ENCODE measurements around the gene ETS1.

Gene ETS1

DNA sequence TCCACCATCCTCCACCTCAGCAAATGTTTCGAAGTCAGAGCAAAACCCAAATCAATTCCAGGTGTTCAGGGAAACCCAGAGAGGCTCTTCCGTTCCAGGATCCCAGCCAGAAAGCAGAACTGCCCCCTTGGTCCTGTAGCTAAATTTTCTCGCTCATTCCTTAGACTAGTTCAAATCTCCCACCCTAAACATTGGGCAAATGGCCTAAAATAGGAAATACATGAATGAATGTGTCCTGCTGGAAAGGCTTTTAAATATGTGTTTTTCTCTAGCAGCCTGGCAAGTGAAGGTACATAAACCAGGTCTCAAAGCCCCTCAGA, 89.6 kb downstream of the ETS1 start:
- DNase-seq: no peak

DNA sequence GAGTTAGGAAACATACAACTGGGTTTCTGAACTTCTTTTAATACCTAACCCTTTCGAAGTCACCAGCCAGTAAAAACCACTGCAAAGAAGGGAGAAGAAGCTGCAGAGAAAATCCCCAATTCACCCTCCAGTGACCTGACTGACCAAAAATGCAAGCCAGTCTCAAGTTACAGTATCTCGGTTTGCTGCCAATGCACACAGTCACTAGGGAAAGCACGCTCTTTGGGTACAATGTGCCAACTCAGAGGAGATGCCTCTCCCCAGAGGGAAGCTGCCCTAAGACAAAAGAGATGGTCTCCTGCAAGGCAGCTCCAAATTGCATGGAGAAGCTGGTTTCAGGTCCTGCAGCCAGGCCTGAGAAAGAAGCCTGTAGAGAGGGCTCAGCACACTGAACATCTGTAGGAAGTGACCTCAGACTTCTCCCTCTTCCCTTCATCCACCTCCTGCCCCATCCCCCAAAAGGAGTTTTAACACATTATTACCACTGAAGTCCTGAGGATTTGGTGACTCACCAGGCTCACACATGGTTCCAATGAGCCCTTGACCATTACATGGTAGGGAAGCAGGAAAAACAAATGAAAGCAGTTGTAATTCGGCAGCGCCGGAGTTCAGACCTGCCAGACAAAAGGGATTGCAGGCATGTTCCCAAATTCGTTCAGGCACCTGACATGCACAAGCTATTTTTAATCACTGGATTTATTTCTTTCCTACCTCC, 90.1 kb downstream of the ETS1 start:
- no peak for DNase-seq

DNA sequence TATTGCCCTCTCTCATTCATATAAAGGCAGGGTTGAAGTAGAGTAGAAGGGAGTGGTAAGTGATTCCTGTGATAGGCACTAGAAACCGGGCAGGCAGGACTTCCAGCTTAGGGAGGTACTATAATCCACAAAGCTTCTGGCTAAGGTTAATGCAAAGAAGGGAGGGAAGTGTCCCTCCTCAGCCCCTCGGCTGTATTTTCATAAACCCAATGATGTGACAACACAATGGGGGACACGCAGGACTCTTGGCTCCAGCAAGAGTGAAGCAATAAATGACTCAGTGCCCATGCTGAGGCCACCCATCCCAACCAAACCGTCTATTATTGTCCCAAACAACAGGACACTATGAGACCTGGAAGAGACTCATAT, 90.7 kb downstream of the ETS1 start:
- DNase-seq: no peak

DNA sequence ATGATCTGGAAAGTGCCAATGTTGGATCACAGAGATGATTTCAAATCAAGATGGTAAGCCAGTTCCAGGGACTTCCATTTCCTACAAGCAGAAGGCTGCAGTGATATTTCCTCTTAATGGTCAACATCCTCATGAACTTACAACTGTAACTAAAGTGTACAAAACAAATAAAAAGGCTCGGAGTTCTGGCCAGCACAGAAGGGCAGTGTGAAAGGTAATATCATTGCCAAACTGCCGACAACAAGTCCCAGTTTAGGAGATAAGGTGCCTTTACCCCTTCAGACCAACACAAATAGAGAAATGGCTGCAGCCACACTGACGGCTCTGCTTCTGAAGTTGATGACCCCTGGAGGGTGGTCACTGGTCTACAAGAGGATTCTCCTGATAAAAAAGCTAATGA, 91.1 kb downstream of the ETS1 start:
- DNase-seq: no peak

DNA sequence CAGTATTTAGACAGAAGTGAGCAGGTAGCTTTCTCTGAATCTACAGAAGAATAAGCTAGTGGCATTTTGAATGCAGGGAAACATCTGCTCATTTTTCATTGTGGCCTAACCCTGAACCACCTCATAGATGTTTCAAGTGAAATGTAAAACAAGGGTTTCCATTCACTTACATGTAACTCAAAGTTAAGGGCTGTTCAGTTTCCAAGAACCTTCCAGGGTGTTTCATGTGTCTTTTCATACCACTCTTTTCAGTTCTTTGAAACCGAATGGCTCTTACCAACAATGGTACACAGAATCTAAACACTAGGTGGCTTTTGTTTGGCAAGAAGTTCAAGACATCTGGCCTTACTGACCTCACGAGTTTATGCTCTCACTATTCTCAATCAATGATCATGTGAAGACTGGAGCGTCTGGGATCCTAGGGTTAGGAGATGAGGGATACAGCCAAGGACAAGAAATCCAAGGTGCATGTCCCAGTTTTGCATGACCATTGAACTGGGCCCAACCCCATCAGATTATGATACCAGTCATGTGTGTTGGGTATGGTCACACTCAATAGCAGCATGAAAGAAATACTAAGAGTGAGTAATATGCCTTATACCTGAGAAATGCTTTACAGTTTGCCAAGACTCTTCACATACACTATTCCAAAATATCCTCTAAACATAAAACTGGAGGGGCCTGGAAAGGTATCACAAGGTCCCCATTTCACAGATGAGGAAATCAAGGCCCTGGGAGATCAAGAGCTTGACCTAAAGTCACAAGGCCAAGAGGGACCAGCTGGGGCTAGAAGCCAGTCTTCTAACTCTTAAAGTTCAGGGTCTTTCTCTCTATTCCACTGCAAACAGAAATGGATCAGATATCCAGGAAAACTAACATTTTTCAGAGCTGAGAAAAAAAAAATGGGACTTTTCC, 92.7 kb downstream of the ETS1 start:
- no peak for DNase-seq

DNA sequence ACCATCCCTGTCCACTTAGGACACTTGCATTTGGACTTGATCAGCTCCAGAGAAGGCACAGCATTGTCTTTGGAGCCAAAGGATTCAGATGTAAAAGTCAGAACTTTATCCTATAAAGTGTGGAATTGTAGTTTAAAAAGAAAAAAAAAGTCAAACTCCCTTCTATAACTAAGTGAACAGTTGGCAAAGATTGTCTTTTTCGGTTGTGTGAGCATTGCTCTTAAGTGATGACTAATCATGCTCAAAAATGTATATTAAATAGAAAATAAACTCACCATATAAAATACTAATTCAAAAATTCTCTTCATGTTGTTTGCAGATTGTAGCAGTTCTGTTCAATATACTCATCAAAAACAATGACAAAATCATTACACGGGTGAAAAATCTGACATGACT, 93.8 kb downstream of the ETS1 start:
- no peak for DNase-seq

DNA sequence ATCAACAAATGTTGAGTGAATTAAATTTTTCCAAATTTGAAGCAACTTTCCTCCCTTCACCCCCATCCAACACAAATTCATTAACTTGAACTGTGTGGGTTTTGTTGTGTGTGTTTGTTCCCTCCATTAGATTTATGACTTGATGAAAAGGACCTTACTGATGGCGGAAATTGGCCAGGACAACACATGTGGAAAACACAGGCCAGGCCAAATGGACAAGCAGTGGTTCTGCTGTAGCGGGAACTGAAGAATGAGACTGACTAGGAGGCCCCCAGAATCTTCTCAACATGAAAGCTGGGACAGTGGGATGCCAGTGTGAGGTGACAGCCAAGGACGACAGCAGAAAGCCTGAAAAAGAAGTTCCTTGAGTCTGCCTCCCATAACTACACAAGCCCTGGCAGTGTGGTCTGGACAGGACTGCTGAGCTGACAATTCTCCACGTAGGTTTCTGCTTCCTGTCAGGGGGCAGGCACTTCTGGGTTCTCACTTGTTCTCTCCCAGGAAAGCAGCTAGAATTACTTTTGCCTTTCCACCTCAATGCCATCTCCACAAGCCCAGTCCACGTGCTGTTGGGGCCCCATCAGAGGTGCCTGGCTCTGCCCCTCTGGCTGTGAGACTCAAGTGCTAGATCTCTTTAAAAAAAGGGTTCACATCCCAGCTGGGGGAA, 94.3 kb downstream of the ETS1 start:
- no peak for DNase-seq

DNA sequence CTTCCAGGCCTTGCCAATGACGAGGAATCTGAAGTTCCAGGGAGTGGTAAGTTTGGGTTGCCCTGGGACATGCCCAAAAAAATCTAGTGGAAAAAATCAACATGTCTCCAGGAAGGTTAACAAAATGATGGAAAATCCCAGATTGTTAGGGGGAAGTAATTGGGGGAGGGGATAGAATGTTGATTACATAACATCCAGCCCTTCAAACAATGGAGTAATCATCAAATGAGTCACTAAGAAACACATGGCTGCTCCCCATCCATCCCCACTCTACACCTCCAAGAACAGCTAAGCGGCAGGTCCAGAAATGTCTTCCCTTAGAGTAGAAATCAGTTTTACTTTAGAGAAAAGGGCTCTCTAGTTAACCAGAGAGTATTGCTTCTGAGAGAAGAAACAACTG, 94.9 kb downstream of the ETS1 start:
- DNase-seq: no peak

DNA sequence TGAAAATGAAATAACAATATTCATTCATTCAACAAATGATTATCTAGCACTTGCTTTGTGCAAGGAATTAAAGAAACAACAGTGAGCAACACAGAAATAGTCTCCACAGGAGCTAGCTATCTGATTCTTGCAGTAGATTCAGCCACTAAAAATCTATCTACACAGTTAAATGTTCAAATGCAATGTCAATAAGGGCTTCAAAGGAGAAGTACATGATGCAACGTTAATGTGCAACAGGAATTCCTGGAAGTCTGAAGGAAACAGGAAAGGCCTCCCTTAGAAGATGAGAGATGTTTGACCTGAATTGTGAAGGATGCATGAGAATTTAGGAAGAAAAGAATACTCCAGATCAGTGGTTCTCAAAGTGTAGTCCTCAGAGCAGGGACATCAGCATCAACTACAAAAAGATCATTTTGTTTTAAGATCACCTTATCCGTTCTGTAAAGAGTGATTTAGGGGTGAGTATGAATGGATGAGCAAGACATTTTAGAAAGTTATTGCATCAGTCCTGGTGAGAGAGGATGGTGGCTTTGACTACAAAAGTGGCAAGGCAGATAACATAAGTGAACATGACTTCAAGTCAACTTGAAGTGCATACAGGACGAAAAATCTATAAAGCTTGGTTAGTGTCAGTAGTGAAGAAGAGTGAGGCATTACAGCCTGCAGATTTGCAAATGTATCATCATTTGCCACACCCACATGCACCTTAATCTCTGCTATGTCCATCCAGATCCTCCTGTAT, 96.0 kb downstream of the ETS1 start:
- DNase-seq: no peak

DNA sequence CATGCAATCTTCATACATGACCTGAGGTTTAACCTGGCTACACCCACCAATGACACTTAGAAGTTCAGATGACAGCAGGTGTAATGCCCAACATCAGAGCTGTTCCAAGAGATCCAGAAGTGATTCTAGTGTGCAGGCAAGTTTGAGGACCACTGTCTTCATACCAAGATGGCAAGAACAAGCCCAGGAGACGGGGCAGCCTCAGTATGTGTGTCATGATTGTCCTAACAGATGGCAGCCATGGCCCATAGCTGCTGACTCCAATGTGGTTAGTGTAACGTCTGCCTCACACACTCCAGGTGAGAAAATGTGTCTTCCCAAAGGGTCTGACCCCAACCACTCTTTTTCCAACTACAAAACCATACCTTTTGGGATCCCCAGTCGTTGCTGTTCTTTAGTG, 97.3 kb downstream of the ETS1 start:
- no peak for DNase-seq

DNA sequence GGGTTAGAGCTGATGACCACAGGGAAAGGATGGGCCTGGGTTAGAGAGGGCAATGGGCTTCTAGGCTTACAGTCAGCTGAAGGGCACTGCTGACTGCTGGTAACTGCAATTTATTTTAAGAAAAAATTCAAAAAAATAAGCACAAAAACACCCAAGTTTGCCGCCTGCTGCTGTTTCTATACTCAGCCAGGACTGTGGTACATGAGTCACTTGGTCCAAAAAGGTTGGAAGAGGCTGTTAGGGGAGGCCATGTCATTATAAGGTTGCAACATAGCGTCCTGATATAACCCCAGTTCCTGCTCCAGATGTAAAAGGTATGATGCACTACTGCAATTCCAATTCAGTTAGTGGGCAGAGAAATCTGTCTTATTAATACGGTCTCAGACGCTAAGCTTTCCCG, 98.9 kb downstream of the ETS1 start:
- no peak for DNase-seq

DNA sequence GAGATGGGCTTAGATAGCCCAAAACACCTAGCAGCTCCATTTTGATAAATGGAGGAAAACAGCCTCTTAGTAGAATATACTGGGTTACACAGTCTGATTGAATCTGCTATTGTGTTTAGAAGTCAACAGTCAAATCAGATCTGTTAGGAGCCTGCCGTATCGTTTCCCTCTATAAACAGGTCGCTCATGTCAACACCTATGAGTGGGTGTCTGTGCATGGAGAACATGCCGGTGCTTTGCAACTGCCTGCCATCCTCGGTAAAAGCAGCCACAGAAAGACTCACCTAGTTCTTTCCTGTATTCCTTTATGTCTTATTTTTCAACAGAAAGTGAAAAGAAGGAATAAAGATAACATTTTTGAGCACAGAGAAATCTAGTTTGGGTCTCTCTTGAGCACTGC, 99.4 kb downstream of the ETS1 start:
- DNase-seq: no peak

DNA sequence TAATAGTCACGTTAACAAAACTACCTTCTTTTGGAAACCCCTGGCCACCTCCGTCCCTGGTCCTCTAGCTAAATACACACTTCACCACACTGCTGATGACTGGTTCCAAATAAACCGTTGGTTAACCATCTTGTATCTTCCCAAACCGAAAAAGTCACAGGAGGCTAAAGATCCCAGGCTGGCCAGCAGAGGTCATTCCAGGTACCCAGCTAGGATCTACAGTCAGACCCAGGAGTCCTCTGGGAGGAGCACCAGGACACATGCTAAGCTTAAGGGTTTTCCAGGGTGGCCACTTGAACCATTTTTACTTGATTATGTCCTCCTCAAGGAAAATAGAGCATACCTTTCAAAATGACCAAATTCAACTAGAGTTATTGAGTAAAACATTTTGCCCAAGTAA, 103.2 kb downstream of the ETS1 start:
- DNase-seq: no peak

DNA sequence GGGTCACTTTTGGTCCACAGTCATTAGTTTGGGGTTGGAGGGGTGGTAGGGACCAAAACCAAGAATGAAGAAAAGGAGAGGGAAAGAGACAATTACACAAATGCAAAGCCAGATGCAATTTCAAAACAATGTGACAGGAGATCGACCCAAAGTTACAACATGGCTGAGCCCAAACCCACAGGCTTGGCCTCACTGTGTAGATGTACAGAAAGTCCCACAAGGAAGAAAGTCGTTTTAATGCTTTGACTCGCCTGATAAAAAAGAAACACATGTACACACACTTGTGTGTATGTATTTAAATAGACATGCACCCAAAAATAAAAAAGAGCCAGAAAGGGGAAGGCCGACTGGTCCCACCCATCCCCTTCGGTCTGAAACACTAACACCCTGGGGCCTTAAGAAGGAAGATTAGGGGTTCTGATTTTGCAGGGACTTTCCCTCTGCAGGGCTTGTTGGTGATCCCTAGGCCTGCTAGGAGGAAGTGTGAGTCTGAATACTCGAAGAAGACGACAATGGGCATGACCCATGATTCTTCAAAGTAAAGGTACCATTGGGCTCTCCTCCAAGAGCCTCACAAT, 104.1 kb downstream of the ETS1 start:
- no peak for DNase-seq

DNA sequence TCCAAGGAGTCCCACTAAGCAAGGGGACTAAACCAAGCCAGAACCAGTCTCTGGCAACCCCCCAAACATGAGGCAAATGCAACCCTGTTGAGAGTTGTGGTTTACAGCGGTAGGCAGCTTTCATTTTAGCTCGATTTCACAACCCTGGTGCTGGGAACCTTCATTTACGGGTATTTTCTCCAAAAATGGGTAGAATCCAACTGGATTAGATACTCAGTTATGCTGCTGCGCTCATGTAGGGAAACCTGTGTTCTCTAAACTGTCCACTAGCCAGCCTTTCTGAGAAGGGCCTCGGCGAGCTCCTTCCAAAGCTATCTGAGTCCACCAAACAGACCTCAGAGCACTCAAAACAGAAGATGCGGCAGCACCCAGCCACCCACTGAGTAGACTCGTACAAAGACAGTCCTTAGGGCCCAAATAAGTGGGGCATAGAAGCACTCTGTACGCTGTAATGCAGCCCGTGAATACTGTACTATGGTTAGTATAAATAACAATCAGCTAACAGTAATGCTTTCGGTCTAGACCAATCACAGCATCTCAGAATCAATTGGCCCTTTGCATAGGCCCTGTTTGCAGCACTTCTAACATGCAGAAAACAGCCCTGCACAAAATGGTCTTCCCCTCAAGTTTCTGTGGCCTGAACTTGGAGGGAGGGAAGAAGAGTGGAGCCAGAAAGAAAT, 104.7 kb downstream of the ETS1 start:
- no peak for DNase-seq

DNA sequence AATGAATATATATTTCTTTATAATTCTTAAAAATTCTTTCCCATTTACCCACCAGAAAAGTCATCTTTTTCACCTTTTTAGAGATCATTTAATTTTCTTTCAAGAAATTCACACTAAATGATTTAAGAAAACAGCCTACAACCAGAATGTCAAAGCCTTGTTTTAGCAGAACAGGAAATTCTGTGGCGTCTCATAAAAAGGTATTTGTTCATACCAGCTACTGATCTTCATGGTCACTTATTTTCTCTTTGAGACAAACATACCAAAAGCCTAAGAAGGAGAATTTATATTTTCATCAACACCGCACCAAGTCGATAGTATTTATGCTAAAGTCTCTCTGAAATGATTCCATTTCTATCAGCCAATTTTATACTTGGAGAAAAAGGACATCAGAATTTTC, 105.3 kb downstream of the ETS1 start:
- DNase-seq: no peak

DNA sequence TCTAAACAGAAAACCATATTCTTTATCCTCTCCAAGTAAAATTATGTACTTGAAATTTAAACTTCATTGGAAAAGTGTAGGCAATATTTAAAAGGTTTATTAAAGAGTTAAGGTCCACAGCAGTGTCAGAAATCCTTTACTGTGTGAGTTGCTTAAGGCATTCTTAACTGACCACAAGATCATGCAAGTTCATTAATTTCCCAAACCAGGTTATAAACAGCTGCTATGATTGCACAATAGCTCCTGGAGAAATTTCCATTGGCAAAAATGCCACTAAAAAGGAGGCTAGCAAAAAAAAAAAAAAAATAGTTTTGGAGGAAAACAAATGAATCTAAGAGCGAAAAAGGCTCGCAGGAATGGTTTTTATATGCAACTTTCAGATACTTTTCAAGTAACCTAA, 106.2 kb downstream of the ETS1 start:
- DNase-seq: no peak

DNA sequence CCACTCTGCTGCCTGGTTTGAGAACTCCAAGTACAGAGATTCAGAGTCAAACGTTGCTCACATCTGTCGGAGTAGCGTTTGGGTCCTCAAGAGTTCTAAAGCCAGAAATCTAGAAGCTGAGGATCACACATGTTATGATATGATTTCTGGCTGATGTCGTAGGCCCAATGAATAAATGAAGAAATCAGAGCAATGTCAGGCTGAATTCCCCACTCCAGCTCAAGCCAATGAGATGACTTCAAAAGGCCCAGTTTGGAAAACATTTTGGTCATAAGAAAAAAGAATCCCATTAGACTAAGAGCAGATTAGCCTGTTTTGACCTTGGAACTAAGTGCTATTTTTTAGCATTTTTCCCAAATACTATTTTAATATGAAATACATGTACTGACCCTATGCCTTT, 106.7 kb downstream of the ETS1 start:
- no peak for DNase-seq

DNA sequence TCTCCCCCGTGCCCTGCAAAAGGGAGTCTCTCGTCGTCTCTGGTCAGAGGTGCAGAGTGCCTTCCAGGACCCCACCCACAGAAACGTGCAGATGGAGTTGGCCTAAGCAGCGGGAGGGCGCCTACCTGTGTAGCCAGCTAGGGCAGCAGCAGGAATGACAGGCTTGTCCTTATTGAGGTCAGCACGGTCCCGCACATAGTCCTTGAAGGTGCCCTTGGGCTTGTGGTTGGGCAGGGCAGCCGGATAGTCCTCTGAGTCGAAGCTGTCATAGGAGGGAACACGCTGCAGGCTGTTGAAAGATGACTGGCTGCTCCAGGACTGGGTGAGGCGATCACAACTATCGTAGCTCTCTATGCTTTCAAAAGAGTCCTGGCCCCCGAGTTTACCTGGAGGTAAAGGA, 107.3 kb downstream of the ETS1 start:
- no peak for DNase-seq

DNA sequence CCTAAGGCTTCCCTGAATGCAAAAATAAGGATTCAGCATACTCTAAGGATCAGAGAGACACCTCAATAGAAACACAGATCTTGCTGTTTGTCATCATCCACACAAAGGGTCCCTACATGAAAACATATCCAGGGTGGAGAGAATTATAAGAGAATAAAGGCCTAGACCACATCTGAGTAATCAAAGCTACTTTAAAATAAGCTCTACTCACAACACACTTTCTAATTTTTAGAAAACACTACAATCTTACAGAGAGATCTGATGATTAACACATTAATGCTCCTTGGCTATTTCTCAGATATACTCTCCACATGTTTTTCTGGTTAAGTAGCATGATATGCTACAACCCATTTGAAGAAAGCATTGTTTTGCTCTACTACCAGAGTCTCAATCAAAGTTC, 108.2 kb downstream of the ETS1 start:
- DNase-seq: no peak

DNA sequence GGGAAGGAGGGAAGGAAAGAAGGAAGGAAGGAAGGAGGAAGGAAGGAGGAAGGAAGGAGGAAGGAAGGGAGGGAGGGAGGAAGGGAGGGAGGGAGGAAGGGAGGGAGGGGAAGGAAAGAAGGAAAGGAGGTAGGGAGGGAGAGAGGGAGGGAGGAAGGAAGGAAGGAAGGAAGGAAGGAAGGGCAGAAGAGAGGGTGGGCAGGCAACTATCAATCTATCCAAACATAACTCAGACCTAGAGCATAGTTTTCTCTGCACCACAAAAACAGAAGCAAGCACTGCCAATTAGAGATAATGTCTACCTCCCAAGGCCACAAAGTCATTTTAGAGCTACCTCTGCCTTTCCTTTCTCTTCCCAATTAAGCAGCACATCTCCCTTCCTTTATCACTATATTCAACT, 109.1 kb downstream of the ETS1 start:
- no peak for DNase-seq

DNA sequence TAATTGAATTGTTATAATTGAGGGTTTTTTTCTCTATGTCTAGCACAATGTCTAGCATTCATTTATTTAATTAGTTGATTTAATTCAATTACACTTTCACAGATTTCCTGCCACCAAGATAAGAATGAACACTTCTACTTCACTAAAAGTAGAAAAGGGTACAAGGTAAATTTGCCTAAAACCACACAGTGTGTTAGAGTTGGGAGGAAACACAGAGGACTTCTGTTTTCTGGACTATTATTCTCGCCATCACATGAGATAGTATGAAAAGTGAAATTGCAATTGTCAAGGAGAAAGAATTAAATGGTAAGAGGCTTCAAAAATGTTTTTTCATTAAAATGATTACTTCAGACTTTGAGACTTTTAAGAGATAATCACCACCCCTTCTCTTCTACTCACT, 109.5 kb downstream of the ETS1 start:
- no peak for DNase-seq

DNA sequence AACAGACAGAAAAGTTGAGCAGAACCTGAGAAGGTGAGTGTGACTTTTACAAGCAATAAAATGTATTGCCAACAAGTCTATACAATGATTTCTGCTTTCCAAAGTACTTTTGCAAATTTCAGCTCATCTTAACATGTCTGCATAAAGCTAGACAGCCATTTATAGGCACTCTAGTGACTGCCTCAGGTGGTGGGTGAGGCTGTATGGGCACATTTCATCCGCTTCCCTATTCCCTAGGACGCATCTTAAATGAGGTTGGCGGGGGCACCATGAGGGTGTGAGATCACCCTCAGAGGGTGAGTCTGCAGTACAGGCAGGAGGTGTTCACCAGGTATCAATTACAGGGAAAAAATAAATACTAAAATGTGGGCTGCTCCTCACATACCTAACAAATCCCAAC, 110.1 kb downstream of the ETS1 start:
- no peak for DNase-seq

Measured in KG1 (cell line).